ENCODE measurements around the gene PTPN13.

Gene PTPN13

GRCh38 chr4:86586626-86587380, 7.3 kb upstream of the PTPN13 start:
- no peak for DNase-seq (ENCODE audit: low spot score)
- FAIRE-seq, result no peak

DNA sequence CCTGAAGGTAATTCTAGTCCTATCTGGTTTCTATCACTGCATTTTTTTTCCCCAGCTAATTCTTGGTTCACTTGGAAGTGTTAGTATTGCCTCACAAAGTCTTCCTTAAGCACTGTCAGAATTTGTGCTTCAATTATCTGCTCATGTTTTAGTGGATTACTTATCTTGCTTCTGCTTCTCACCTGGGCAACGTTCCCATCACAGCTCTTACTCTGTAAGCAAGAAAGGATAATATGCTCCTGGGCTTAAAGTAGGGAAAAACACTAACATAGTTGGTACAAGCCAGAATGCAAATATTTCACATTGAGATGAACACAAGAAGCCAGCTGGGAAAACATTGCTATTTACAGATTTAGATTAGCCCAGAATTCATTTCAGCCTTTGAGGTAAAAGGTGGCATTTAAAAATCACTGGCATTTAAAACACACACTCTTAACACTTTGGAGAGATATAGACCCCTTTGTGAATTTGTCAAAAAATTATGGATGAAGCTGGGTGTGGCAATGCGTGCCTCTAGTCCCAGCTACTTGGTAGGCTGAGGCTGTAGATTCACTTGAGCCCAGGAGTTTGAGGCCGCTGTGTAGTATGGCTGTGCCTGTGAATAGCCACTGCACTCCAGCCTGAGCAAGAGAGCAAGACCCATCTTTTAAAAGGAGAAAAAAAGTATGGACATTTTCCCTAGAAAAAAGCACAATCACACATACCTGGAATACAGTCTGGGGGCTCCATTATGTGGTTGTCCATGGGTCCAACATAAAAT, 6.6 kb upstream of the PTPN13 start:
- no peak for FAIRE-seq

DNA sequence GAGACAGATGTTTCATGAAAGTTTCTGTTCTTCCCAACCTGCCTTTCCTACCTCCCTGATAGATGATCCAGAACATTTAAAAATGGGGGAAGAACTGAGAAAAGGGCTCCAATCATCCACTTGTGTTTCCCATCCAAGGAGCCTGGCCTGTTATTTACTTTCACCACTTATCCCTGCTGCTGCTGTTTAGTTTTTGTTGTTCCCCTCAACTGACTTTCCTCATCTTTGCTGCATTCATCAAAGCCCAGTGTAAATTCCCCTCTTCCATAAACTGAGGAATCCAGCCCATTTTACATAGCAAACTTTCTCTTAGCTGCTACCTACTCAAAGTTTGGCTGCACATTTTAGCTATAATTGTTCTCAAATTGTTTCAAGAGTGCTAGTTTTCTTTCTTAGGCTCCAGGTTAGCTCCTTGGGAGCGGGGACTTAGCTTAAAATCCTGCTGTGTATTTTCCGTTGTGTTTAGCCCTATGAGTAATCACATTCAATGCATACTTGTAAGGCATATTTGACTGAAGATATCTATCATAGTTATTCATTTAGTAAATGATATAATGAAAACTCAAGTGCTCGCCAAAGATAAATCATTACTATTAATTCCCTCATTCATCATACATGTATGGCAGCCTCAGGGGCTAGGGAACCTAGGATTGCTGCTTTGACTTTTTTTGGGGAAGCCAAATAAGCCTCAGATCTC, 1.4 kb upstream of the PTPN13 start:
- peak; percentile 91 for FAIRE-seq
- peak; percentile 71 for DNase-seq (ENCODE audit: low spot score)

More for the DNA sequence above, 6.6 kb upstream of the PTPN13 start:
- DNase-seq (ENCODE audit: low spot score), result no peak

DNA sequence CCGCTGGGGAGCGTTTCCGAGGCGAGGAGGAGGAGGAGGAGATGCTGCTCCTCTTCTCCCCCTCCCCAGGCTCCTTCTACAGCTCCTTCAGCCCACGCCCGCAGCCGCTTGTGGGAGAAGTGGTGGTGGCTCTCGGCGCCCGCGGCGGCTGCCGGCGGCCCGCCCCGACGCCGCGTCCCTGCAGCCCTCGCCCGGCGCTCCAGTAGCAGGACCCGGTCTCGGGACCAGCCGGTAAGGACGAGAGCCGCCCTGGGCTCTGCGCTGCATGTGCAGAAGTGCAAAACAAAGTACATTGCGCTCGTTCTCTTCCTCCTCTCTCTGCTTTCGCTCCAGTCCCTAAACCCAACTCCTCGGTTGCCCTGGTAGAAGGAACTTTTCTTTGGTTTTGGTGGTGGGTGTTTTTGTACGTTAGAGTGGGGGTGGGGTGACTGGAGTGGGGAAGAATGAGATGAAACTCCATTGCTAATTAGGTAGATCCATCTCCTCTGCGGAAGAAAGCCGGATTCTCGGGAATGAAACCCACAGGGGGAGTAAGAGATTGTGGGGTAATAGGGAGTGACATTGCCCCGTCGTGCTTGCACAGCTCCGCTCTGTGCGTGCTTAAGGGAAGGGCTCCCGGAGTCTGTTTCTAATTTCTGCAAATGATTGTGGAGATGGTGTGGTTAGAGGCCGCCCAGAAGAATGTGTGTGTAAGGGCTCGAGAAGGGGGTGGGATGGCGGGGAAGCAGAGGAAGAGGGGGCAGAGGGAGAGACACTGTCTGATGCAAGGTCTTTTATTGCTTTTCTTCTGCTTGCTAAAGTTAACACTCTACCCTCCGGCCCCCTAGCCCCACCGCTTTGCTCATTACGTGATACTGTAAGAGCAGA, 677 bp downstream of the PTPN13 start:
- DNase-seq (ENCODE audit: low spot score) (peak; percentile 70), FAIRE-seq (peak; percentile 77)

DNA sequence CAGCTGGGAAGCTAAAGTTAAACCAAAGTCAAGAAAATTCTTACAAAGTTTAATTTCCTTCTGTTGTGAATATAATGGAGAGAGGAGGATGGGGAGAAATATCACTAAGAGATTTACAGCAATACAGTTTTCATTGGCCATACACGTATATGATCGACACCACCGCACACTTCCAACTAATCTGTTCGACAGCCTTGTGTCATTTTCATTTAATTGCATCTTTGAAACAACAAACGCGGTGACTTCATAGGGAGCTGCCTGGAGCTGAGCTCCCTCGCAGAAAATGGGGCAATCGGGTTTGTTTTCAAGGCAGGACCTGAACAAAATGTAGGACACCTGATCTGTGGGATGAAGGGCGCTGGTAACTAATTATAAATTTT, 1.3 kb downstream of the PTPN13 start:
- no peak for DNase-seq (ENCODE audit: low spot score)
- no peak for FAIRE-seq

DNA sequence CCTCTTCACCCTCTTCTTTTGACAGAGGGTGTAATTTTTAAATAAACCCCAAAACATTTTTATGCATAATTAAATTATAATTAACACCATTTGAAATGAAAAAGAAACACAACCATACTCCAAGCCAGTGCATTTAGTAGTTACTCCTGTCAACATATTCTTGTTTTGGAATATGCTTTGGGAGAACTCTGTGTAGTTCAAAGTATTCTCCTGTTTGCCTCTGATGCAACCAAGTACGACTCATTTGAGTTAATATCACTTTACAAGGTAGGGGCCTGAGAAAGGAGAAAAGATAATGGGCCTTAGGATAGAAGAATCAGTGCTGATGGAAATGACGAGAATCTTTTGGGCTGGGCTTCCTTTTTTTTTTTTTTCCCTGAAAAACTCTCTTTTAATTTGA, 2.7 kb downstream of the PTPN13 start:
- FAIRE-seq (no peak), DNase-seq (ENCODE audit: low spot score) (no peak)

GRCh38 chr4:86600007-86600653, 6.0 kb downstream of the PTPN13 start:
- no peak for DNase-seq (ENCODE audit: low spot score)
- FAIRE-seq, result peak; percentile 77

DNA sequence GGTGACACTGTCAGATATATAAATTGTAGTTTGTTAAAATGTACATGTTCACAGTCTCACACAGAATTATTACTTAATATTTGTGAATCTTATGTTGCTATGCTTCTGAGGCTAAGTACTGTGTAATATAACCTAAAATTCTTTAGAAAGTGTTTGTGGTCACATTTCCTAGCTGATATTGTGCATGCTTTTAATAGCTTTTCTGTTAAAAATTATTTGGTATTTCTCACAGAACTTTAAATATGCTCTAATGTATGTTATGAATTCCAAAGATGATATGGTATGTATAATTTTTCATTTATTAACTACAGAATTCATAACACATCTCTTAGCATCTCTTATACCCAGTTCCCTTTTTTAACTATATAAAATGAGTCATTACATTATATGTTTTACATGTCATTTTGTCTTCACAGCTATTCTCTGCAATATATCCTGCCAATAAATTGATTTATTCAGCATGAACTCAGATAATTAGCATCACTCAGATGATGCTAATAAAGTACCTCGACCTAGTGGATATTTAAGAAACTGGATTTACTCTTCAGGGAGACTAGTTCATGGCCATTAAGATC, 9.3 kb downstream of the PTPN13 start:
- FAIRE-seq (no peak), DNase-seq (ENCODE audit: low spot score) (no peak)

DNA sequence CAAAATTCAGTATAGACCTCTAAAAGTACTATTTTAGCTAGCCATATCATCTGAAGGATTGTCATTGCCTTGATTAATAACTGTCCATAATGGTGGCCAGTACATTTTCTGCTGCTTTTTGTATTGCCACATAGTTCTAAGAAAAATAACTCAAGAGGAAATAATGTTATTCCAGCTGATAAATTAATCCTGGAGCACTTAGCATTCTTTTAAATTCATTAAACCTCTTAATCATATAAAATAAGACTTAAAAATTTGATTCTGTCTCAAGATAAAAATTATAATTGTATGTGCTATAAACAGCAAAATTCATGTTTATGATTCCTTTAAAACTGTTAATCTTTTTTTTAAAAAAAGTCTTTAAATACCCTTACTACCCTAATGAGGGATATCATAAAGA, 12.7 kb downstream of the PTPN13 start:
- DNase-seq (ENCODE audit: low spot score) (no peak), FAIRE-seq (no peak)

GRCh38 chr4:86608757-86609375, 14.8 kb downstream of the PTPN13 start:
- FAIRE-seq, result no peak
- no peak for DNase-seq (ENCODE audit: low spot score)

- no peak for FAIRE-seq
These were observed 17.6 kb downstream of the PTPN13 start for GRCh38 chr4:86611757-86612156.

GRCh38 chr4:86613734-86614133, 19.6 kb downstream of the PTPN13 start:
- DNase-seq (ENCODE audit: low spot score) (no peak), FAIRE-seq (no peak)

More at GRCh38 chr4:86611757-86612156, 17.6 kb downstream of the PTPN13 start:
- no peak for DNase-seq (ENCODE audit: low spot score)

DNA sequence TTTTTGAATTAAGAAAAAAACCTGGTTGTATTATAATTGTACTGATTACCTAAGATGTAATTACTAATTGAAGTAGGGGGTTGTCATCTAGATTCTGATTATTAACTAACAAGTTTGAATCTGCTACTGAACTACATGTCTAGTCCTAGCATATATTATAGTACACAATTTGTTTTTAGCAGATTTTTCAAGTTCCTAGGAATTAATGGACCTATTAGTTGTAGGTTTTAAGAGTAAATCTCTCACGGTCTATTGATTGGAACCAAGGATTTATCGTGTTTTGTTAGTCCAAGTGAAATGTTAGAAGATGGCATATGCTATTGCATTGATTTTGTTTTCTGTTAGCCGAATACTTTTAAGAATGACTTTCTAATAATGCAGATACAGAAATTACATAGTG, 20.8 kb downstream of the PTPN13 start:
- DNase-seq (ENCODE audit: low spot score) (no peak), FAIRE-seq (no peak)

DNA sequence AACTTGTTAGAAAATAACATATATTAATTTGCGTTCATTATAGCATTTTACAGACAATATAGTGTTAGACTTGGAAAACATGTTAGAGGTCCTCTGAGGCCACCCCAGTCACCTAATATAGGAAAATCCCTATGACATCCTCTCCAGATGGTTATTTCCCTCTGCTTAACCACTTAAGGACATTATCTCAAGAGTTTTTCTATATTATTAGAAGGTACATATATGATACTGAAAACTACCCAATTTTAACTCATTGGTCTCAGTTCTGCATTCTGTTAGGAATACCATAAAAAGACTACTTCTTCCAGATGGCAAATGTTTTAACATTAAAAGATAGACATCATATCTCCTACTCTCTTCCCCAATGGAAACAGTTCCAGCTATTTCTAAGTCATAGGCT, 21.4 kb downstream of the PTPN13 start:
- no peak for FAIRE-seq
- no peak for DNase-seq (ENCODE audit: low spot score)

DNA sequence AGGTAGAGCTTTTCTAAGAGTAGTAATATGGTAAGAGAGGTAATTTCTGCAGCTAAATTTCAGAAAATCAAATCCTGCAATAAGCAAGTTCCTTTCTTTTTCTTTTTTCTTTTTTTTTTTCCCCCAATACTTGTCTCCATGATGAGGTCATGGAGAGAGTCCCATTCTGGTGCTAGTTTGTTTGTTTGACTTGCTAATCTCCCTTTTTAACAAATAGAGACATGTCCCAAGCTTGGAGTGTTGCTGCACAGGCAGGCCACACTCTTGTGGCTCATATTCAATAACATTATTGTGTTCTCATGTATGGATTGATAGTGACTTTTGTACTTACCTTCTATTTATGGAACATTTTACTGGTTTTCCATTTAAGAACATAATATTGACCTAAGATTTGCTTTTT, 25.5 kb downstream of the PTPN13 start:
- DNase-seq (ENCODE audit: low spot score), result no peak
- no peak for FAIRE-seq

DNA sequence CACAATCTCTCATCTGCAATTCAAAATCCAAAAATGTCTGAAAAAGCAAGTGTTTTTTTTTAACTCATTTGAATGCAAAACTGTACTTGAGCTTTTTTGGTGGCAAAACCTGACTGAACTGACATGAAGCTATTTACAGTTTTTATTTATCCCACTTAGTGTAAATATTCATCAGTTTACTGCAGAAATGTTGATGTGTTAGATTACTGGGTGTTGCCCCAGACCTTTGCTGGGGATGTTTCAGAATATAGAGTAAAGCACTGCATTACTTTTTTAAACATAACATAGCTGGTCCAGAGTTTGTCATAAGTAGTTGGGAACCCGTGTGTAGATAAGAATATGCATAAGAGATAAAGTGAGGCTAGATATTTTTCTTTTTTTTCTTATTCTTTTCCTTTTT, 27.3 kb downstream of the PTPN13 start:
- FAIRE-seq, result no peak
- no peak for DNase-seq (ENCODE audit: low spot score)

- no peak for FAIRE-seq
- no peak for DNase-seq (ENCODE audit: low spot score)
These were observed 32.0 kb downstream of the PTPN13 start for GRCh38 chr4:86626066-86626465.

GRCh38 chr4:86627462-86628135, 33.5 kb downstream of the PTPN13 start:
- no peak for DNase-seq (ENCODE audit: low spot score)
- no peak for FAIRE-seq

DNA sequence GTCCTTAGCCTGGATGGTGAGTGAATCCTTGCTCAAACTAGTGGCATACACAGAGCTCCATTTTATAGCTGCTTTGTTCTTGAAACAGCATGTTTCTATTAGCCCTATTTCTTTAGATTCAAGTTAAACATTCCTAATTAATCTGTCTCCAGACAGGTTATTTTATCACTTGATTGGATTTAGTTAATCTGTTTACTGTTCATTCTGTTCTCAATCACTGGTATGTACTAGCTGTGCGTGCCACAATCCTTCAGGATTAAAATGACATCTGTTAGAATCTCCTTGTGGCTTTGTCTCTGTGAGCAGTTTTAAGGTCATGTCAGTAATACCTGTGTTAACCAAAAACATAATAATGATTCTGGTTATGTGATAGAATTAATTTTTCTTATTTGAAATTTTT, 36.5 kb downstream of the PTPN13 start:
- FAIRE-seq, result no peak
- DNase-seq (ENCODE audit: low spot score), result no peak
